CD4-positive, alpha-beta T cell (primary cell): Measurements from ENCODE around the gene HECW1. TPM values are rescaled to one million over a fixed set of nuclear protein-coding genes. Genes with fewer than 3 reads are reported as not detected.

Source experiments
- ATAC-seq: fragments of 200-7000 bp; cut with Tn5 transposase; one replicate; pipeline ENCODE4 v1.10.0; 2022; ENCODE audit warnings: mild to moderate bottlenecking; ENCODE audit not compliant: poor library complexity
- CTCF ChIA-PET: fragments of 350-600 bp; sonication (Branson Sonifier 250); formaldehyde crosslinking; loops from one replicate; lab custom pipeline; 2021; ENCODE audit warnings: antibody characterized with exemption, inconsistent platforms; lab: Charles Lee
- POLR2A ChIA-PET: fragments of 350-600 bp; sonication (Branson Sonifier 250); formaldehyde crosslinking; loops from one replicate; lab custom pipeline; 2021; ENCODE audit warnings: antibody characterized with exemption, inconsistent platforms; lab: Charles Lee
- DNase-seq, 14 experiments: peaks; one replicate each; pipeline ENCODE4 v3.0.0-alpha.2; 2013 to 2020; ENCODE audit warnings: mixed read lengths in 2 of 14
- H3K27ac ChIP-seq, 2 donors: one replicate each; pipeline versions ENCODE4 v1.5.1 to v1.7.0; 2013; ENCODE audit warnings: low read length in 2 of 2, low read depth in 1 of 2, mild to moderate bottlenecking in 1 of 2
- H3K27me3 ChIP-seq, 2 experiments: 1 replicate in 1 of 2; 2 replicates in 1 of 2; pipeline versions ENCODE4 v1.6.1 to v1.7.0; 2013; ENCODE audit warnings: low read length in 2 of 2, control low read depth in 1 of 2, mild to moderate bottlenecking in 1 of 2, moderate library complexity in 1 of 2; ENCODE audit not compliant: insufficient read depth in 2 of 2, control insufficient read depth in 1 of 2
- H3K36me3 ChIP-seq: one replicate; pipeline ENCODE4 v1.6.1; 2013; ENCODE audit warnings: low read length, control low read depth; ENCODE audit not compliant: insufficient read depth
- H3K4me1 ChIP-seq: one replicate; pipeline ENCODE4 v1.6.1; 2013; ENCODE audit warnings: low read length, control low read depth; ENCODE audit not compliant: insufficient read depth
- H3K4me3 ChIP-seq: one replicate; pipeline ENCODE4 v1.5.1; 2013; ENCODE audit warnings: mild to moderate bottlenecking, low read length, moderate library complexity
- H3K9me3 ChIP-seq, 2 experiments: 1 replicate in 1 of 2; 2 replicates in 1 of 2; pipeline versions ENCODE4 v1.6.1 to v1.7.0; 2013; ENCODE audit warnings: low read length in 2 of 2, mild to moderate bottlenecking in 2 of 2, control low read depth in 1 of 2, moderate library complexity in 1 of 2; ENCODE audit not compliant: control insufficient read depth in 1 of 2, insufficient read depth in 1 of 2
- H3K27ac Mint-ChIP-seq: one replicate; pipeline ENCODE4 v1.8.0; 2020; ENCODE audit warnings: mixed read lengths
- H3K27me3 Mint-ChIP-seq: one replicate; pipeline ENCODE4 v1.8.0; 2021; ENCODE audit warnings: mixed read lengths
- H3K36me3 Mint-ChIP-seq: one replicate; pipeline ENCODE4 v1.8.0; 2021; ENCODE audit warnings: low read depth, mixed read lengths
- H3K4me1 Mint-ChIP-seq: one replicate; pipeline ENCODE4 v1.8.0; 2021; ENCODE audit warnings: low read depth, mixed read lengths
- H3K4me3 Mint-ChIP-seq: one replicate; pipeline ENCODE4 v1.8.0; 2020; ENCODE audit warnings: mild to moderate bottlenecking, mixed read lengths
- H3K9me3 Mint-ChIP-seq: one replicate; pipeline ENCODE4 v1.8.0; 2020; ENCODE audit warnings: mixed read lengths
- intact Hi-C, 2 experiments: fragments of 100-400 bp; cut with DNase I in 1 of 2; cut with micrococcal nuclease in 1 of 2; formaldehyde crosslinking; loops; one replicate each; pipeline versions ENCODE4 v1.15.1 to v1.9.0; 2023 to 2025; cut with DNase I, micrococcal nuclease
- total RNA-seq, 174 experiments: library from RNA in 2 of 174; stranded (reverse) in 2 of 174; gene quantifications; one replicate each; pipeline ENCODE4 v1.2.3 and lab custom pipeline; 2021 to 2026
- TF ChIP-seq, protein P1 (sequence below): fragments of 200-600 bp; IDR thresholded peaks from one replicate; pipeline ENCODE4 v1.8.0; 2022; ENCODE audit warnings: antibody characterized with exemption, mild to moderate bottlenecking

HECW1 gene
- total RNA-seq, 2 experiments from 2014 or later: not detected

DNA sequence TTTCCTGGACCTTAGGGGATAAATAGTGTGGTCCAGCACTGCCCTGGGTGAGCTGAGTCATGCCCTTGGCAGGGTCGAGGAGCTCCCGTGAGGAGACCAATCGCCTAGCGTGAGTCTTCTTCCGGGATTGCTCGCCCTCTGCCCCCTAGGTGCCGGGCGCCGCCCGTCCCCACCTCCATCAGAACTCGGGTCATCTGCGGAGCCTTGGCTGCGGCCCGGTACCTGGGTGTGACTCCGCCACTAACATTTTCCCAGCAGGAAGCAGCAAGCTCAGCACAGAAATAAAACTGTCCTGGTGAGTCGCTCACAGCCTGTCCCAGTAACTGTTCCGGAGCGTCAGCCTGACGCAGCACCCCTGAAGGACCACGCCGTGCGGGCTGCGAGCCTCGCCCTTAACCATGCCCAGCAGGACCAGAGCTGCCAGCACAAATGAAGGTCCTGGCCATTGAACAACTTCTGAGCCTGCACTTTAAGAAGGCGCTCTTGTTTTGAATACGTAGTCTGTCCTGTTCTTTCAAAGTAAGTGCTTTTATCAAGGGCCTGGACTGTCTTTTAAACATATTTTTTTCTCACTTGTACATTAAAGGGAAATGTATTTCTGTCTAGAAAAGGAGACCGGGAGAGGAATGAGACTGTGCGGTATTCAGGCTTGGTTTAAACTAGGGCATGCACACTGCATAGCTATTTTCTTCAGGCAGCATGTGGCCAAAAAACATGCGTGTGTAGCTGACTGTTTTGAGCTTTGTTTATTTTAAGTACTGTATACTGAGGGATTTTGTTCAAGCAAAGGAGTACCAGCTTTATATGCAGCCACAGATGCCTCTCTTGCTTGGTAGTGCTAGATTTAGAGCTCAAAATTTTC lies 136.7 kb downstream of the HECW1 start:
- Mint-ChIP-seq H3K36me3 (no peaks in the 10 kb centered on the region), H3K9me3 (no peaks in the 10 kb centered on the region), H3K27ac (no peak overlapping the region), H3K4me3 (no peak overlapping the region), H3K4me1 (no peaks in the 10 kb centered on the region), H3K27me3 (peaks cover 30% of the 10 kb centered on the region)
- Histone ChIP-seq H3K36me3 (no peaks in the 10 kb centered on the region), H3K9me3 (no peaks in the 10 kb centered on the region), H3K4me1 (no peaks in the 10 kb centered on the region), H3K4me3 (no peak overlapping the region), H3K27me3 (no peaks in the 10 kb centered on the region), H3K27ac (no peak overlapping the region)
- intact Hi-C loops: no loop called here
- ChIA-PET POLR2A (interaction anchor here (0.5 kb wide), 1 partner anchor 323 kb away, joined by 3 read pairs; no protein-coding TSS in a partner anchor), CTCF (no interaction called here)
- TF ChIP-seq, protein P1, sequence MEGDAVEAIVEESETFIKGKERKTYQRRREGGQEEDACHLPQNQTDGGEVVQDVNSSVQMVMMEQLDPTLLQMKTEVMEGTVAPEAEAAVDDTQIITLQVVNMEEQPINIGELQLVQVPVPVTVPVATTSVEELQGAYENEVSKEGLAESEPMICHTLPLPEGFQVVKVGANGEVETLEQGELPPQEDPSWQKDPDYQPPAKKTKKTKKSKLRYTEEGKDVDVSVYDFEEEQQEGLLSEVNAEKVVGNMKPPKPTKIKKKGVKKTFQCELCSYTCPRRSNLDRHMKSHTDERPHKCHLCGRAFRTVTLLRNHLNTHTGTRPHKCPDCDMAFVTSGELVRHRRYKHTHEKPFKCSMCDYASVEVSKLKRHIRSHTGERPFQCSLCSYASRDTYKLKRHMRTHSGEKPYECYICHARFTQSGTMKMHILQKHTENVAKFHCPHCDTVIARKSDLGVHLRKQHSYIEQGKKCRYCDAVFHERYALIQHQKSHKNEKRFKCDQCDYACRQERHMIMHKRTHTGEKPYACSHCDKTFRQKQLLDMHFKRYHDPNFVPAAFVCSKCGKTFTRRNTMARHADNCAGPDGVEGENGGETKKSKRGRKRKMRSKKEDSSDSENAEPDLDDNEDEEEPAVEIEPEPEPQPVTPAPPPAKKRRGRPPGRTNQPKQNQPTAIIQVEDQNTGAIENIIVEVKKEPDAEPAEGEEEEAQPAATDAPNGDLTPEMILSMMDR: no peak
- DNase-seq (no peak), ATAC-seq (no peak)

DNA sequence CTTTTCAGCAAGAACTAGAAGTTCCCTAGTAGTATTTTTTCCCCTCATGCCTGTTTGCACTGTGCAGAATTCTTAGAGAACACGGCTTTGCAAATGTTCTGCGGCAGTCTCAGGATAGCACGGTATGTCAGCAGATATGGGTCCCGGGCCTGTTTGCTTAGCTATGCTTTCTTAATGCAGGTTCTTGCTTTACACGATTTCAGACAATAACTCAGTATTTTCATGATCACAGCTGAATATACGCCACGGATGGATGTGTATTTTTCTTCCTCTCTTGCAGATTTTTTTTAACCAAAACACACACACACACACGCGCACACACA lies 137.3 kb downstream of the HECW1 start:
- H3K4me1 Mint-ChIP-seq: no peaks in the 10 kb centered on the region
- ATAC-seq (no peak), DNase-seq (no peak)
- no peaks in the 10 kb centered on the region for H3K9me3 ChIP-seq
- H3K4me3 ChIP-seq: no peak overlapping the region
- no peak overlapping the region for H3K27ac ChIP-seq
- H3K27me3 Mint-ChIP-seq: peaks cover 34% of the 10 kb centered on the region
- TF ChIP-seq, protein P1: no peak
- no peaks in the 10 kb centered on the region for H3K4me1 ChIP-seq
- POLR2A ChIA-PET: no interaction called here
- no peaks in the 10 kb centered on the region for H3K9me3 Mint-ChIP-seq
- intact Hi-C loops: loop anchor here in 1 of 2 experiments (10.0 kb wide), 1 partner anchor 1305 kb away; no protein-coding TSS in a partner anchor
- H3K36me3 Mint-ChIP-seq: no peaks in the 10 kb centered on the region
- H3K4me3 Mint-ChIP-seq: no peak overlapping the region
- no peaks in the 10 kb centered on the region for H3K36me3 ChIP-seq
- no peak overlapping the region for H3K27ac Mint-ChIP-seq
- H3K27me3 ChIP-seq: no peaks in the 10 kb centered on the region
- CTCF ChIA-PET: no interaction called here

DNA sequence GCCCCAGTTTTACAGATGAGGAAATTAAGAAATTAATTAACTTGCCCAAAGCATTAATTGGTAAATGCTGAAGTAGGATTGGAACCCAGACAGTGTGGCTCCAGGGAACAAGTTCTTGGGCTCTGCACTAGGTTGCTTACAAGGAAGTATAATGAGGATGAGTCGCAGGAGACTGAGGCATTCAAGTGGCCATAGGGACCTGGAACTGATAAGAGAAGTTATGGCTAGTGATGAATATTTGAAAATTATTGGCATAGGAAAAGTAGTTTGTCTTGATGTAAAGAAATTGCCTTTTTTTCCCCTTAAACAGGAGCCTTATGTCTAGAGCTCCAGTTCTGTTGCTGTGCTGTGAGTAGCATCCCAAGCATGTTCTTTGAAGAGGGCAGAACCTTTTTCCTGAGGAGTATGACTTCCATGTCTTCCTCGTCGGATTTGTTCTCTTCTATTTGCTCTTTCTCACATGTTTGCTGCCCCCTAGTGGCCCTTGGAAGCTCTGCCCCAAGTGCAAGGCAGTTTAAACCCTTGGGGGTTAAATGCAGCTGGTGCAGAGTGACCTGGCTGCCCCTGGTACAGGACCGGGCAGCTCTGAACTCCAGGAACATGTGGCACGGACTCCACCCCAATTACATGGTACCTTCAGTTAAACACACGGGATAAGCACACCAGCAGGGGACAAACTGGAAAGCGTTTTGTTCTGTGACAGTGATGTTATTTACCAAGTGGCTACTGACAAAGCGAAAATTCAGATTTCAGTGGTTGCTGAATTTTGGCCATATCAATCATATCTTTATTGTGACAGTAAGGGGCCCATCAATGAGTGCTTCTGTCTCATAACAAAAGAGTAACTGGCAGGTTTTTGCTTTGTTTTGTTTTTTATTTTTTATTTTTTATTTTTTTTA lies 148.8 kb downstream of the HECW1 start:
- Mint-ChIP-seq H3K27ac (no peak overlapping the region), H3K4me3 (no peak overlapping the region), H3K4me1 (no peaks in the 10 kb centered on the region), H3K9me3 (no peaks in the 10 kb centered on the region), H3K36me3 (no peaks in the 10 kb centered on the region), H3K27me3 (peaks cover 24% of the 10 kb centered on the region)
- ATAC-seq (peak; percentile 32), DNase-seq (peak; percentile 24 to 74 (median 40))
- TF ChIP-seq, protein P1: peak; percentile 89
- Histone ChIP-seq H3K36me3 (no peaks in the 10 kb centered on the region), H3K4me1 (peaks cover 4% of the 10 kb centered on the region), H3K9me3 (no peaks in the 10 kb centered on the region), H3K27me3 (peaks cover 2 to 4% of the 10 kb centered on the region in 2 experiments), H3K4me3 (no peak overlapping the region), H3K27ac (no peak overlapping the region)
- intact Hi-C loops: loop anchor here (2.0 to 10.0 kb wide), 3 partner anchors 316 to 460 kb away; no protein-coding TSS in a partner anchor
- POLR2A ChIA-PET: no interaction called here
- CTCF ChIA-PET: interaction anchor here (1.2 kb wide), 1 partner anchor 16 kb away, joined by 3 read pairs; no protein-coding TSS in a partner anchor
